Endothelial cell (in vitro differentiated cells): ENCODE results near the gene EPHA8. TPM values are rescaled to one million over a fixed set of nuclear protein-coding genes. Genes with fewer than 3 reads are reported as not detected.

ENCODE experiments used
- DNase-seq: peaks from one replicate; pipeline ENCODE4 v3.0.0; 2021; ENCODE audit warnings: low spot score
- H3K27ac Mint-ChIP-seq: one replicate; pipeline ENCODE4 v1.8.0; 2021; ENCODE audit warnings: mixed read lengths, inconsistent platforms; ENCODE audit not compliant: unreplicated experiment
- H3K27me3 Mint-ChIP-seq: one replicate; pipeline ENCODE4 v1.8.0; 2021; ENCODE audit warnings: mild to moderate bottlenecking, moderate library complexity, mixed read lengths, inconsistent platforms; ENCODE audit not compliant: unreplicated experiment
- H3K36me3 Mint-ChIP-seq: one replicate; pipeline ENCODE4 v1.8.0; 2021; ENCODE audit warnings: mild to moderate bottlenecking, low read depth, mixed read lengths, inconsistent platforms; ENCODE audit not compliant: unreplicated experiment
- H3K4me1 Mint-ChIP-seq: one replicate; pipeline ENCODE4 v1.8.0; 2021; ENCODE audit warnings: mild to moderate bottlenecking, mixed read lengths, inconsistent platforms; ENCODE audit not compliant: unreplicated experiment
- H3K4me3 Mint-ChIP-seq: one replicate; pipeline ENCODE4 v1.8.0; 2021; ENCODE audit warnings: mild to moderate bottlenecking, mixed read lengths, inconsistent platforms; ENCODE audit not compliant: unreplicated experiment
- H3K9me3 Mint-ChIP-seq: one replicate; pipeline ENCODE4 v1.8.0; 2021; ENCODE audit warnings: mixed read lengths, inconsistent platforms; ENCODE audit not compliant: unreplicated experiment
- total RNA-seq: library from RNA; stranded (reverse); fragmentation: NEBNext Ultra II Directional; extraction: Animal tissue kit (Norgen Biotek cat#: 25700); gene quantifications from one replicate; pipeline ENCODE4 v1.2.1, GENCODE V29; 2021; ENCODE audit not compliant: unreplicated experiment
- TF ChIP-seq, protein P1 (sequence below): fragments of 200-600 bp; sonication (generic); IDR thresholded peaks from one replicate; pipeline ENCODE4 v1.5.0; 2021; ENCODE audit warnings: antibody characterized with exemption; ENCODE audit not compliant: unreplicated experiment

The EPHA8 gene
- total RNA-seq, 1 donor from 2014 or later: not detected

DNA sequence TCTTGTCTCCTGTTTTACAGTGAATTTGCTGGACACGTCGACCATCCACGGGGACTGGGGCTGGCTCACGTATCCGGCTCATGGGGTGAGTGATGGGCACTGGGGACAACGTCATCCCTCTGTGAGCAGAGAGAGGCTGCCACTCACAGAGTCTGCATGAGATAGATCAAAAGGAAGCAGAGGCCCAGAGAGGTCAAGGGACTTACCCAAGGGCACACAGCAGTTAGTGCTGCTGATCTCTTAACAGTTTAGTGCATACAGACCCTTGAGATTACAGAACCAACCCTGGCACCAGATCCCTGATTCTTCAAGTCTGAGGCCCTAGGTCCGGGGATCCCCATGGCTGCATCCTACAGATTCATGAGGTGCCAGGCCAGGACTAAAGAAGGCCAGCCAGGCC, 6.0 kb downstream of the EPHA8 start:
- Mint-ChIP-seq H3K9me3 (no peaks in the 10 kb centered on the region), H3K36me3 (peaks cover 4% of the 10 kb centered on the region), H3K27me3 (peaks cover 15% of the 10 kb centered on the region), H3K4me3 (no peak overlapping the region), H3K27ac (no peak overlapping the region), H3K4me1 (no peaks in the 10 kb centered on the region)
- TF ChIP-seq, protein P1, sequence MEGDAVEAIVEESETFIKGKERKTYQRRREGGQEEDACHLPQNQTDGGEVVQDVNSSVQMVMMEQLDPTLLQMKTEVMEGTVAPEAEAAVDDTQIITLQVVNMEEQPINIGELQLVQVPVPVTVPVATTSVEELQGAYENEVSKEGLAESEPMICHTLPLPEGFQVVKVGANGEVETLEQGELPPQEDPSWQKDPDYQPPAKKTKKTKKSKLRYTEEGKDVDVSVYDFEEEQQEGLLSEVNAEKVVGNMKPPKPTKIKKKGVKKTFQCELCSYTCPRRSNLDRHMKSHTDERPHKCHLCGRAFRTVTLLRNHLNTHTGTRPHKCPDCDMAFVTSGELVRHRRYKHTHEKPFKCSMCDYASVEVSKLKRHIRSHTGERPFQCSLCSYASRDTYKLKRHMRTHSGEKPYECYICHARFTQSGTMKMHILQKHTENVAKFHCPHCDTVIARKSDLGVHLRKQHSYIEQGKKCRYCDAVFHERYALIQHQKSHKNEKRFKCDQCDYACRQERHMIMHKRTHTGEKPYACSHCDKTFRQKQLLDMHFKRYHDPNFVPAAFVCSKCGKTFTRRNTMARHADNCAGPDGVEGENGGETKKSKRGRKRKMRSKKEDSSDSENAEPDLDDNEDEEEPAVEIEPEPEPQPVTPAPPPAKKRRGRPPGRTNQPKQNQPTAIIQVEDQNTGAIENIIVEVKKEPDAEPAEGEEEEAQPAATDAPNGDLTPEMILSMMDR: no peak
- DNase-seq: no peak

- TF ChIP-seq, protein P1: no peak
- H3K27ac Mint-ChIP-seq: no peak overlapping the region
- H3K4me1 Mint-ChIP-seq: no peaks in the 10 kb centered on the region
- H3K9me3 Mint-ChIP-seq: no peaks in the 10 kb centered on the region
- H3K27me3 Mint-ChIP-seq: peaks cover 7% of the 10 kb centered on the region
- no peak for DNase-seq
- H3K36me3 Mint-ChIP-seq: no peaks in the 10 kb centered on the region
- H3K4me3 Mint-ChIP-seq: no peak overlapping the region
These were observed 7.0 kb downstream of the EPHA8 start for GRCh38 chr1:22570140-22570909.

DNA sequence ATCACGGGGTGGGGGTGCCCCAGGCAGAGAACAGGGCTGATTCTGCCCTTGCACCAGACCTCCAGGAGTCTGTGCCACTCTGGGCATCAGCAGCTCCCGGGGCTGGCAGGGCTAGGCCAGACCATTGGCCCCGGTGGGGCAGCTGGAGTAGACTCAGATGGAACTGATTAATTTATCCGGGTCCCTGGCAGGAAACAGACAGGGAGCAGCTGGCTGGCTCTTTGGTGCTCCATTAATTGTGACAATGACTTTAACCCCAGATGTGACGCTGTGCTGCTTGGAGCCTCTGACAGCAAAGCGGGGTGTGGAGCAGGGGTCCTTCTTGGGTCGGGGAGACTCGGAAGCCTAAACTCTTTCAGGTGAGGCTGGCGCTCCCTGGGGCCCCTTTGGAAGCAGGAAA, 9.5 kb downstream of the EPHA8 start:
- DNase-seq: no peak
- TF ChIP-seq, protein P1: no peak
- Mint-ChIP-seq H3K36me3 (peaks cover 7% of the 10 kb centered on the region), H3K9me3 (no peaks in the 10 kb centered on the region), H3K27ac (no peak overlapping the region), H3K4me1 (peaks cover 5% of the 10 kb centered on the region), H3K4me3 (no peak overlapping the region), H3K27me3 (peaks cover 4% of the 10 kb centered on the region)

DNA sequence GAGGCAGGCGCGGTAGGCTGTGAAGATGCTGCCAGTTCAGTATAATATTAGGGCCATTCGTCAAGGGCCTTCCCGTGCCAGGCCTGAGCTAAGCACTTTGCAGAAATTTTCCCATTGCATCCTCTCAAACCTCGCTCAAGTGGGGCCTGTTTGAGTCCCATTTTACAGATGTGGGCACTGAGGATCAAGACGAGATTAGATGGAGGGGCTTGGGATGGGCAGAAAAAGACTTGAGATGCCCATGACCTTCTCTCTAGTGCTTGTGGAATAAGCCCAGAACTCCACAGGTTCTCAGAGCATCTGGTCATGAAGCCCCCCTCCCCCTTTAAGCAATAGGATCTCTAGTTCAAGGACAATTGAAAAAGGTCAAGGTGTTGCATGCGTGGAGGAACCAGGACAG, 9.9 kb downstream of the EPHA8 start:
- H3K27me3 Mint-ChIP-seq: peaks cover 4% of the 10 kb centered on the region
- H3K9me3 Mint-ChIP-seq: no peaks in the 10 kb centered on the region
- peaks cover 8% of the 10 kb centered on the region for H3K36me3 Mint-ChIP-seq
- no peak overlapping the region for H3K27ac Mint-ChIP-seq
- TF ChIP-seq, protein P1: no peak
- H3K4me3 Mint-ChIP-seq: no peak overlapping the region
- no peak for DNase-seq
- H3K4me1 Mint-ChIP-seq: peaks cover 5% of the 10 kb centered on the region

DNA sequence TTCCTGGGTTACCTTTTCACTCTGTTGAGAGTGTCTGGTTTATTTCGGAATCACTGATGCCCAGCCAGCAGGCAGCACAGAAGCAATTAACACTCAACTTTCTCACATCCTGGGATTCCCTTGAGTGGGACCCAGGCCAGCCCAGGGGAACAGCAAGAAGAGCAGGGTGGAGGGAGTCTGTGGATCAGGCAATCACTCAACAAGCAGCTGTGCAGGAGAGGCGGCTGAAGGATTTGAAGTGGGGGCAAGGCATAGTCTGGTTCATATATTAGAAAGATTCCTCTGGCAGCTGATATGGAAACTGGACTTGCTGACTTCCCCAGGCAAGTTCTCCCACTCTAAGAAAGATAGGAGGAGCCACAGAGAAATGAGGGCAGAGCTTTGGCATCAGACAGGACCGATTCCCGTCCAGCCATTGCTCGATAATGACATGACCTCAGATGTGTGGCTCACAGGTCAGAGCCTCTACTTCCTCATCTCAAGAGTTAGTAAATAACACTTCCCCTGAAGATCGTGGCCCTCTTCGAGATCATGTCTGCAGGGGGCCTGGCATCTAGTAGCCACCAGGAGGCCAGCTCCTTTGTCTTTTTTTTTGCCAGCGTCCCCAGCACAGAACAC, 12.4 kb downstream of the EPHA8 start:
- Mint-ChIP-seq H3K4me3 (no peak overlapping the region), H3K4me1 (peaks cover 5% of the 10 kb centered on the region), H3K27me3 (peaks cover 3% of the 10 kb centered on the region), H3K27ac (no peak overlapping the region), H3K36me3 (peaks cover 8% of the 10 kb centered on the region), H3K9me3 (no peaks in the 10 kb centered on the region)
- TF ChIP-seq, protein P1: no peak
- DNase-seq: no peak
